Measurements from ENCODE around the gene SCGB1A1. TPM values are rescaled to one million over a fixed set of nuclear protein-coding genes. Genes with fewer than 3 reads are reported as not detected.

The SCGB1A1 gene
- total RNA-seq, 2 experiments from 2014 or later: not detected

DNA sequence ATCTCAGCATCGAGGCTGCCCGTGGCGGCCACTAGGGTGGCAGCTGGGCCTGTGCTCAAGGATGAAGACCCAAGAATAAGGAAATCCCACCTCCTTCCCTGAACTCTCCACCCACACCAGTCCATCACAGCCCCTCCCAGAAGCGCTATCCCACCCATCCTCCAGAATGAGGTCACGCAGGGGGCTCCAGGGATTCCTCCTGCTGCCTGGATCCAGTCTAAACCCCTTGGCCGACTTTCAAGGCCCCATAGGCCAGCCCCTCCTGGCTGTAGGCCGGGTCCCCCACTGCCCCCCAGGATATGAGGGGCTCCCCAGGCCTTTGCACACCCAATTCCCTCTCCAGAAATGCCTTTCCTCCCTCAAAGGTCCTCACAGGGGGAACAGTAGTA is 19.0 kb upstream of the SCGB1A1 start:
- Mint-ChIP-seq H3K36me3 (ENCODE audit: low read depth) (no peaks in the 10 kb centered on the region), H3K9me3 (no peaks in the 10 kb centered on the region), H3K27ac (no peak overlapping the region), H3K4me1 (peaks cover 24% of the 10 kb centered on the region), H3K4me3 (no peak overlapping the region), H3K27me3 (peaks cover under 1% of the 10 kb centered on the region)
- CTCF ChIA-PET: interaction anchor here (0.9 to 2.5 kb wide), 3 partner anchors 25 to 161 kb away, joined by 3 to 7 read pairs (median 5); no protein-coding TSS in a partner anchor
- POLR2A ChIA-PET: interaction anchor here (1.3 kb wide), 1 partner anchor 192 kb away, joined by 3 read pairs; the partner anchor contains the start of gene TUT1
- DNase-seq: no peak

DNA sequence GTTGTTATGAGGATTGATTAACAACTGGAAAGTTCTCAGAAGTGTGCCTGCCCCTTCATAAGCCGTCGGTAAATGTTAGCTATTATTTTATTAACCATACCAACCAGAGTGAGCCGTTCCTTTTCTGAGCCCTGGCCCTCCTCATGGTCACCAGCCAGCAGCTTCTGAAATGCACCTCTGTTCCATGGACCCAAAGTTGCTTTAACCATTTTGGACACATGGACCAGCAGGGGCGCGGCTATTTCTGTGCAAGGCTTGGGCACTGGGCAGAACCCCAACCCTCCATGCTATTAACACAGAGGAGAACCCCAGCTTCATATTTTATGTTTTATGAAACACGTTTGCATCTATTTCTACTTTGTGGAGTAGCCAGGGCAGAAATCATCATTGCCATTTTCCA is 18.6 kb upstream of the SCGB1A1 start:
- Mint-ChIP-seq H3K36me3 (ENCODE audit: low read depth) (no peaks in the 10 kb centered on the region), H3K4me1 (peaks cover 23% of the 10 kb centered on the region), H3K27me3 (peaks cover 3% of the 10 kb centered on the region), H3K27ac (no peak overlapping the region), H3K4me3 (no peak overlapping the region), H3K9me3 (no peaks in the 10 kb centered on the region)
- DNase-seq: no peak
- ChIA-PET POLR2A (interaction anchor here (0.8 to 1.3 kb wide), 2 partner anchors 144 to 191 kb away, joined by 3 read pairs; partner anchors contain the start of gene TUT1), CTCF (interaction anchor here (0.9 to 2.5 kb wide), 4 partner anchors 24 to 160 kb away, joined by 3 to 9 read pairs (median 6); no protein-coding TSS in a partner anchor)

DNA sequence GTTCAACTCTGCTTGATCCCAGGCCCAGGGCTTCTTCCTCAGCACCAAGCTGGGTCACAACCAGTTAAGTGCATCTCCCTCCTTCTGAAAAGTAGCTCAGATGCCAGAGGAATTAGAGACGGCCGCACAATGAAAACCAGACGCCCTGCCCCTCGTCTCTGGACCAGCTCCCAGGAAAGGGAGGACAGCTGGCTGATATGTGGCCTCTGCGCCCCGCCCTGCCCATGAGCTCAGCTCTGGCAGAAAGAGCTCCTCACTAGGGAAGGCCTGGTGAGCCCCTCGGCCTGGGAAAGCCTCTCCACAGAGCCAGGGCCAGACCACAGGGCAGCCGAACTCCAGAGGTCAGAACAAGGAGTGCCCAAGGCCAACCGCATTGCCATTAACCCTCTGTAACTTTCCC is 18.1 kb upstream of the SCGB1A1 start:
- H3K4me3 Mint-ChIP-seq: no peak overlapping the region
- peaks cover 23% of the 10 kb centered on the region for H3K4me1 Mint-ChIP-seq
- no peak overlapping the region for H3K27ac Mint-ChIP-seq
- no peaks in the 10 kb centered on the region for H3K9me3 Mint-ChIP-seq
- DNase-seq: no peak
- H3K36me3 Mint-ChIP-seq (ENCODE audit: low read depth): no peaks in the 10 kb centered on the region
- POLR2A ChIA-PET: interaction anchor here (0.8 to 1.3 kb wide), 2 partner anchors 144 to 191 kb away, joined by 3 read pairs; partner anchors contain the start of gene TUT1
- peaks cover 3% of the 10 kb centered on the region for H3K27me3 Mint-ChIP-seq
- CTCF ChIA-PET: interaction anchor here (1.0 to 2.5 kb wide), 5 partner anchors 24 to 160 kb away, joined by 3 to 19 read pairs (median 7); no protein-coding TSS in a partner anchor

- Mint-ChIP-seq H3K27me3 (peaks cover 3% of the 10 kb centered on the region), H3K27ac (no peak overlapping the region), H3K9me3 (no peaks in the 10 kb centered on the region), H3K4me3 (peak overlapping the region; percentile 25), H3K36me3 (ENCODE audit: low read depth) (no peaks in the 10 kb centered on the region), H3K4me1 (peaks cover 23% of the 10 kb centered on the region)
- POLR2A ChIA-PET: interaction anchor here (0.8 to 1.9 kb wide), 11 partner anchors 12 to 480 kb away, joined by 3 to 11 read pairs (median 6); partner anchors contain the start of genes C11orf98, CSKMT, GANAB and SLC3A2
- CTCF ChIA-PET: interaction anchor here (0.6 to 2.5 kb wide), 10 partner anchors 8 to 348 kb away, joined by 3 to 19 read pairs (median 6); no protein-coding TSS in a partner anchor
- no peak for DNase-seq
Observed at GRCh38 chr11:62401356-62401755, 17.5 kb upstream of the SCGB1A1 start.

DNA sequence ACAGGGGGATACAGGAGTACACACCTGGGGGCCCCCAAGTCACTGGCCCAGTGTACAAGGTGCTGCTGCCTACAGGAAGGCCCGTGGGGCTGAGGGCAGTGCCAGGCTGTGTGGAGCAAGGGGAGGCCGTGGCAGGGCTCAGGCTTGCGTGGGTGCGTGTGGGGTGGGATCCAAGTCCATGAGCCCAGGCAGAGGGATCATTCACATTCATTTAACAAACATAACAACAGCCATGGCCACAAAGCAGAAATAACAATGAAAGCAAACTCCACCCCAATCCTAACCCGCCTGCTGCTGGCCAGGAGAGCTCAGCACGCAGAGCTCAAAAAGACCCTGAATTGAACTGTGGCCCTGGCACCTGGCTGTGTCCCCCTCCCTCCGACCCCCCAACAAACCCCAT is 17.0 kb upstream of the SCGB1A1 start:
- Mint-ChIP-seq H3K36me3 (ENCODE audit: low read depth) (no peaks in the 10 kb centered on the region), H3K4me1 (peaks cover 23% of the 10 kb centered on the region), H3K9me3 (no peaks in the 10 kb centered on the region), H3K27ac (peak overlapping the region; percentile 62), H3K4me3 (peak overlapping the region; percentile 25), H3K27me3 (peaks cover 3% of the 10 kb centered on the region)
- POLR2A ChIA-PET: interaction anchor here (0.8 to 1.9 kb wide), 15 partner anchors 12 to 480 kb away, joined by 3 to 11 read pairs (median 4); partner anchors contain the start of genes C11orf98, CSKMT, EEF1G and GANAB
- CTCF ChIA-PET: interaction anchor here (0.6 to 2.5 kb wide), 12 partner anchors 9 to 348 kb away, joined by 3 to 19 read pairs (median 6); partner anchors contain the start of genes C11orf98 and CSKMT
- DNase-seq: no peak

DNA sequence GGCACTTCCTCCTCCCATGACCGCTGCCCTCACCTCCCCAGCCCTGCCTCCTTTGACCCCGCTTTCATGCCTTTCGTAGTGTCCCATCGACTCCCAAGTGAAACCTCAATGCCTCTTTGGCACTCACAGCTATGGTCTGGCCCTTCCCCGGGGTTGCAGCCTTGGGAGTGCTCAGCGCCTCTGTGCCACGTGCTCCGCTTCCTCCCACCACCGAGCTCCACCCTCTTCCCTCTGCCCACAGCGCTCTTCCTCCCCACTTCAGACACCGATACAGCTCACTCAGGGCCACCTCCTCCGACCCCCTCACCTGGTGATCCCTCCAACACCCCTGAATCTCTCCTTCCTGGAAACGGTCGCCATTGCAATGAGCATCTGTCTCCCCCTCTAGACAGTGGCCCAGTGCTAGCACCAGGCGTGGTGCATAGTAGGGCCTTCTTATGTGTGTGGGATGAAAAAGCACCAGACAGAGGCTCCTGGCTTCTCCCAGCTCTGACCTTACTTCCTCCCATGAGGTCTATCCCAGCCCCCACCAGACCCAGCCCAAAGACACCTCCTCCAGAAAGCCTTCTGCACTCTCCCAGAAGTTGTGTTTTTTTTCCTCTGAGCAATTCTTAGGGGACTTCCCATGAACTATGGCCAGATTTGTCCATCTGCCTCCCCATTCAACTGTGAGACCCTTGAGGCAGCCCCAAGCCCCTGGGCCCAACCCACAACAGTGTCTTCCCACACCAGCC is 16.4 kb upstream of the SCGB1A1 start:
- H3K27me3 Mint-ChIP-seq: peaks cover 3% of the 10 kb centered on the region
- POLR2A ChIA-PET: interaction anchor here (0.8 to 1.9 kb wide), 16 partner anchors 13 to 479 kb away, joined by 3 to 11 read pairs (median 4); partner anchors contain the start of genes C11orf98, CSKMT, EEF1G and GANAB
- peak overlapping the region; percentile 25 for H3K4me3 Mint-ChIP-seq
- CTCF ChIA-PET: interaction anchor here (0.6 to 2.5 kb wide), 12 partner anchors 9 to 347 kb away, joined by 3 to 19 read pairs (median 6); partner anchors contain the start of genes C11orf98 and CSKMT
- H3K36me3 Mint-ChIP-seq (ENCODE audit: low read depth): no peaks in the 10 kb centered on the region
- peak; percentile 70 for DNase-seq
- peaks cover 23% of the 10 kb centered on the region for H3K4me1 Mint-ChIP-seq
- peak overlapping the region; percentile 62 for H3K27ac Mint-ChIP-seq
- no peaks in the 10 kb centered on the region for H3K9me3 Mint-ChIP-seq

DNA sequence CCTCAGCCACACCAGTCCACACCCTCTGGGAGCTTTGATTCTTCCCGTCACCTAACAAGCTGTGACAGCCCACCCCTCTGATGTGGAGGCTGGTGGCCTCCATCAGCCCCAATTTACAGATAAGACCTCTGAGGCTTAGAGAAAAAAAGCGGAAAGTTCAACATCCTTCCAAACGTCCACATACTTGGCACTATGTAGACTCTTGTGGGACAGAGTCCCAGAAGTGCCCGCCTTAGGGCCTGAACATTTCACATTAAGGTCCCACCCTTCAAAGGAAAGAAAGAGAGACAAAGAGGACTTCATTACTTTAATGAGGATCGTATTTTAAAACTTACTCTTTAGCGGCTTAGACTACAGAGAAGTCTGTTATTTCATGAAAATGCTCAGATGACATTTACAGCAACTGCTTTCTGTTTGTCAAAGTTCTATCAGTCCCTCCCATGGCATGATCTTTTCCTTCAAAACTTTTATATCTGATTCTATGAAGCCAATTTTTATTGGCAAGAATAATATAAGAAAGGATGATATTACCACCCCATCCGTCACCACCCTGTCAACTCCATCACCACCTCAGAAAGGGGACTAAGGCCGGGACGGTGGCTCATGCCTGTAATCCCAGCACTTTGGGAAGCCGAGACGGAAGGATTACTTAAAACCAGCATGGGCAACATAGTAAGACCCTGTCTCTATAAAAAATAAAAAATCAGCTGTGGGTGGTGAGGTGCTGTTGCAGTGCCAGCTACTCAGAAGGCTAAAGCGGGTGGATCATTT is 15.7 kb upstream of the SCGB1A1 start:
- CTCF ChIA-PET: interaction anchor here (0.6 to 2.5 kb wide), 8 partner anchors 9 to 158 kb away, joined by 3 to 19 read pairs (median 8); partner anchors contain the start of gene AHNAK
- Mint-ChIP-seq H3K9me3 (no peaks in the 10 kb centered on the region), H3K4me3 (peak overlapping the region; percentile 25), H3K4me1 (peaks cover 23% of the 10 kb centered on the region), H3K27ac (peak overlapping the region; percentile 62), H3K36me3 (ENCODE audit: low read depth) (no peaks in the 10 kb centered on the region), H3K27me3 (peaks cover 3% of the 10 kb centered on the region)
- POLR2A ChIA-PET: interaction anchor here (0.8 to 1.9 kb wide), 8 partner anchors 8 to 452 kb away, joined by 3 to 11 read pairs (median 4); partner anchors contain the start of gene TUT1
- DNase-seq: no peak

- DNase-seq: no peak
- peaks cover 23% of the 10 kb centered on the region for H3K4me1 Mint-ChIP-seq
- H3K9me3 Mint-ChIP-seq: no peaks in the 10 kb centered on the region
- H3K36me3 Mint-ChIP-seq (ENCODE audit: low read depth): no peaks in the 10 kb centered on the region
- ChIA-PET CTCF (interaction anchor here (1.8 to 2.2 kb wide), 2 partner anchors 10 to 20 kb away, joined by 10 to 15 read pairs; no protein-coding TSS in a partner anchor), POLR2A (interaction anchor here (1.3 kb wide), 1 partner anchor 10 kb away, joined by 3 read pairs; no protein-coding TSS in a partner anchor)
- no peak overlapping the region for H3K27ac Mint-ChIP-seq
- H3K27me3 Mint-ChIP-seq: peaks cover 3% of the 10 kb centered on the region
- H3K4me3 Mint-ChIP-seq: no peak overlapping the region
Observed at GRCh38 chr11:62404435-62404834, 14.4 kb upstream of the SCGB1A1 start.

DNA sequence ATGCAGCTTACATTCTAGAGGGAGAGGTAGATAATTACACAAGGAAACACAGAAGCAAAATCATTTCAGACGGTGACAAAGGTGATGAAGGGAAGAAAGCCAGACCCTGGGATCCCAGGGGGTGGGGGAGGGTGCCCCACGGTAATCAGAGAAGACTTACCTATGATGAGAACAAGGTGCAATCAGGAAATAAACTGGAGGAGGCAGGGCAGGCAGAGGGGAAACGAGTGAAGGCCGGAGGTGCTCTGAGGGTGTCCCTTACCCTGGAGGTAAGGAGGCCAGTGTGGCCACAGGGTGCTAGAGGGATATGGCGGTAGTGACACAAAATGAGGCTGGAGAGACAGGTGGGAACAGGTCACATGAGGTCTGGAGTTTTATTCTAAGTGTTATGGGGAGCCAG is 13.9 kb upstream of the SCGB1A1 start:
- POLR2A ChIA-PET: no interaction called here
- H3K36me3 Mint-ChIP-seq (ENCODE audit: low read depth): no peaks in the 10 kb centered on the region

DNA sequence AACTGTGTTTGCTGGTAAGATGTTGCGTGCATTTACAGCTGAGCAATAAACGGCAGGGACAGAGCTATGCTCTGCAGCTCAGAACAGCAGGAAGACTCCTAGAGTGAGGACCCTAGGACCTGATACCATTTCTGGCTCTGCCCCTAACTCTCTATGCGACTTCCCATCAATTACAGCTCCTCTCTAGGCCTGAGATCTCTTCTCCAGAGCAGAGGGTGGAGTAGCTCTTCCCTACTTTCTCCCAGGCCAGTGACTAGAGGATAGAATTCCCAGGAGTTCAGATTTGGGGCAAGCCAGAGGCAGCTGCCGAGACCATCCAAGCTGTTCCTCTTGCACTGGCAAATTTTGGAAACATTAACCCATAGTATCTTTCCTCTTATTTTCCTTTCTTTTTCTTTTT is 12.8 kb upstream of the SCGB1A1 start:
- ChIA-PET CTCF (interaction anchor here (0.8 to 1.3 kb wide), 2 partner anchors 11 to 19 kb away, joined by 3 to 4 read pairs; no protein-coding TSS in a partner anchor), POLR2A (interaction anchor here (0.9 kb wide), 1 partner anchor 138 kb away, joined by 3 read pairs; no protein-coding TSS in a partner anchor)
- no peaks in the 10 kb centered on the region for H3K9me3 Mint-ChIP-seq
- peaks cover 23% of the 10 kb centered on the region for H3K4me1 Mint-ChIP-seq
- H3K36me3 Mint-ChIP-seq (ENCODE audit: low read depth): no peaks in the 10 kb centered on the region
- no peak overlapping the region for H3K4me3 Mint-ChIP-seq
- no peak for DNase-seq
- H3K27ac Mint-ChIP-seq: no peak overlapping the region
- H3K27me3 Mint-ChIP-seq: peaks cover 3% of the 10 kb centered on the region

More for the DNA sequence above, 13.9 kb upstream of the SCGB1A1 start:
- Mint-ChIP-seq H3K27me3 (peaks cover 3% of the 10 kb centered on the region), H3K27ac (no peak overlapping the region), H3K9me3 (no peaks in the 10 kb centered on the region), H3K4me1 (peaks cover 23% of the 10 kb centered on the region), H3K4me3 (no peak overlapping the region)
- CTCF ChIA-PET: interaction anchor here (1.8 to 2.2 kb wide), 2 partner anchors 10 to 20 kb away, joined by 10 to 15 read pairs; no protein-coding TSS in a partner anchor
- no peak for DNase-seq

GRCh38 chr11:62409831-62410230 is 9.0 kb upstream of the SCGB1A1 start:
- H3K4me3 Mint-ChIP-seq: no peak overlapping the region
- no peaks in the 10 kb centered on the region for H3K36me3 Mint-ChIP-seq (ENCODE audit: low read depth)
- no peak overlapping the region for H3K27ac Mint-ChIP-seq
- DNase-seq: no peak
- no peaks in the 10 kb centered on the region for H3K9me3 Mint-ChIP-seq
- H3K27me3 Mint-ChIP-seq: peaks cover 3% of the 10 kb centered on the region
- no peaks in the 10 kb centered on the region for H3K4me1 Mint-ChIP-seq
- ChIA-PET CTCF (interaction anchor here (0.9 to 1.7 kb wide), 4 partner anchors 15 to 151 kb away, joined by 3 to 8 read pairs (median 5); no protein-coding TSS in a partner anchor), POLR2A (no interaction called here)

GRCh38 chr11:62410972-62411371 is 7.9 kb upstream of the SCGB1A1 start:
- CTCF ChIA-PET: interaction anchor here (1.0 to 1.6 kb wide), 2 partner anchors 14 to 16 kb away, joined by 7 read pairs; no protein-coding TSS in a partner anchor
- Mint-ChIP-seq H3K4me3 (no peak overlapping the region), H3K4me1 (no peaks in the 10 kb centered on the region), H3K27me3 (no peaks in the 10 kb centered on the region), H3K9me3 (no peaks in the 10 kb centered on the region), H3K36me3 (ENCODE audit: low read depth) (no peaks in the 10 kb centered on the region), H3K27ac (no peak overlapping the region)
- DNase-seq: no peak
- POLR2A ChIA-PET: no interaction called here
